IMR-90 (cell line): ENCODE data around the gene NDUFA13. TPM values are rescaled to one million over a fixed set of nuclear protein-coding genes. Genes with fewer than 3 reads are reported as not detected.

Experiments used
- ATAC-seq: fragments of 200-7000 bp; cut with Tn5 transposase; 2 replicates; pipeline ENCODE4 v1.9.1; 2020; ENCODE audit warnings: low read depth, mild to moderate bottlenecking, moderate library complexity
- BruUV-seq: library from RNA; stranded (reverse); fragments of 400-500 nt; replicated peaks from 2 replicates; lab custom pipeline; 2021; lab: Mats Ljungman, UMichigan
- CTCF ChIA-PET: fragments of 300-600 bp; formaldehyde crosslinking; extraction: SDS; loops from one replicate; lab custom pipeline; 2021; ENCODE audit warnings: antibody characterized with exemption; lab: Yijun Ruan, JAX
- POLR2A ChIA-PET: fragments of 300-600 bp; sonication (Branson Sonifier 250); formaldehyde crosslinking; loops from one replicate; lab custom pipeline; 2022; ENCODE audit warnings: antibody characterized with exemption; ENCODE audit not compliant: unreplicated experiment; lab: Charles Lee
- DNase-seq: peaks from one replicate; pipeline ENCODE4 v3.0.0; 2013
- H2AFZ ChIP-seq: replicated peaks from 2 replicates; pipeline ENCODE3; 2013; ENCODE audit warnings: low read length, mild to moderate bottlenecking; ENCODE audit not compliant: poor library complexity
- H2AK5ac ChIP-seq: 2 replicates; pipeline ENCODE4 v1.6.1; 2013; ENCODE audit warnings: low read depth, low read length, inconsistent platforms
- H2AK9ac ChIP-seq: replicated peaks from 2 replicates; pipeline ENCODE3; 2013; ENCODE audit warnings: mild to moderate bottlenecking, low read depth, low read length, moderate library complexity; ENCODE audit not compliant: poor library complexity
- H2BK120ac ChIP-seq: 2 replicates; pipeline ENCODE4 v1.6.1; 2013; ENCODE audit warnings: low read depth, low read length, inconsistent platforms
- H2BK15ac ChIP-seq: 3 replicates; pipeline ENCODE4 v1.6.1; 2013; ENCODE audit warnings: low read depth, low read length, inconsistent platforms
- H2BK20ac ChIP-seq: 2 replicates; pipeline ENCODE4 v1.6.1; 2013; ENCODE audit warnings: low read depth, mild to moderate bottlenecking, inconsistent platforms, low read length, moderate library complexity
- H2BK5ac ChIP-seq: 2 replicates; pipeline ENCODE4 v1.6.1; 2013; ENCODE audit warnings: mild to moderate bottlenecking, low read depth, low read length, inconsistent platforms; ENCODE audit not compliant: poor library complexity, severe bottlenecking
- H3K14ac ChIP-seq: replicated peaks from 2 replicates; pipeline ENCODE4 v1.6.1; 2013; ENCODE audit warnings: low read depth, low read length, inconsistent platforms
- H3K18ac ChIP-seq: 2 replicates; pipeline ENCODE4 v1.6.1; 2013; ENCODE audit warnings: low read depth, low read length, control low read depth
- H3K23ac ChIP-seq: 2 replicates; pipeline ENCODE4 v1.6.1; 2013; ENCODE audit warnings: low read depth, low read length, inconsistent platforms
- H3K27ac ChIP-seq: 2 replicates; pipeline ENCODE4 v1.5.1; 2013; ENCODE audit warnings: mild to moderate bottlenecking, control low read depth, low read length; ENCODE audit not compliant: insufficient read depth
- H3K27me3 ChIP-seq: 2 replicates; pipeline ENCODE4 v1.6.1; 2013; ENCODE audit warnings: low read length; ENCODE audit not compliant: control insufficient read depth, insufficient read depth
- H3K36me3 ChIP-seq: 2 replicates; pipeline ENCODE4 v1.6.1; 2013; ENCODE audit warnings: low read length, mixed read lengths; ENCODE audit not compliant: control insufficient read depth, insufficient read depth
- H3K4ac ChIP-seq: 2 replicates; pipeline ENCODE4 v1.6.1; 2013; ENCODE audit warnings: low read depth, low read length, inconsistent platforms
- H3K4me1 ChIP-seq: 2 replicates; pipeline ENCODE4 v1.6.1; 2013; ENCODE audit warnings: low read length, mixed read lengths; ENCODE audit not compliant: control insufficient read depth, insufficient read depth
- H3K4me2 ChIP-seq: 2 replicates; pipeline ENCODE4 v1.6.1; 2013; ENCODE audit warnings: low read depth, mild to moderate bottlenecking, control low read depth, low read length, moderate library complexity
- H3K4me3 ChIP-seq: 2 replicates; pipeline ENCODE4 v1.5.1; 2013; ENCODE audit warnings: low read depth, mild to moderate bottlenecking, control low read depth, low read length, moderate library complexity; ENCODE audit not compliant: insufficient read depth
- H3K56ac ChIP-seq: 2 replicates; pipeline ENCODE4 v1.6.1; 2013; ENCODE audit warnings: low read length, inconsistent platforms; ENCODE audit not compliant: insufficient read depth; ENCODE audit errors: extremely low read depth
- H3K79me1 ChIP-seq, 2 experiments: 2 replicates each; pipeline ENCODE4 v1.6.1; 2013; ENCODE audit warnings: low read length in 2 of 2, inconsistent platforms in 1 of 2, low read depth in 1 of 2
- H3K9ac ChIP-seq: 2 replicates; pipeline ENCODE4 v1.6.1; 2013; ENCODE audit warnings: low read depth, low read length, control low read depth
- H3K9me1 ChIP-seq: 2 replicates; pipeline ENCODE4 v1.6.1; 2013; ENCODE audit warnings: low read length, inconsistent platforms; ENCODE audit not compliant: insufficient read depth
- H3K9me3 ChIP-seq: 2 replicates; pipeline ENCODE4 v1.6.1; 2013; ENCODE audit warnings: low read length; ENCODE audit not compliant: control insufficient read depth, insufficient read depth
- H4K20me1 ChIP-seq: 2 replicates; pipeline ENCODE4 v1.6.1; 2013; ENCODE audit warnings: low read length, inconsistent platforms; ENCODE audit not compliant: insufficient read depth
- H4K5ac ChIP-seq: 2 replicates; pipeline ENCODE4 v1.6.1; 2013; ENCODE audit warnings: mild to moderate bottlenecking, low read depth, low read length, control low read depth
- H4K8ac ChIP-seq, 2 experiments: 2 replicates each; pipeline ENCODE4 v1.6.1; 2013; ENCODE audit warnings: low read depth in 2 of 2, low read length in 2 of 2, control low read depth in 1 of 2, inconsistent platforms in 1 of 2
- H4K91ac ChIP-seq: 2 replicates; pipeline ENCODE4 v1.6.1; 2013; ENCODE audit warnings: low read depth, low read length, inconsistent platforms; ENCODE audit not compliant: insufficient read depth
- CEBPB ChIP-seq: IDR thresholded peaks from 2 replicates; pipeline ENCODE4 v1.6.1; 2012; ENCODE audit warnings: low read depth, low read length, improper control_type of control experiment
- FOS ChIP-seq: fragments of 150-350 bp; IDR thresholded peaks from 2 replicates; pipeline ENCODE4 v1.6.1; 2016; ENCODE audit warnings: low read depth, low read length
- MAZ ChIP-seq: IDR thresholded peaks from 2 replicates; pipeline ENCODE4 v1.6.1; 2012; ENCODE audit warnings: low read depth, mild to moderate bottlenecking, low read length, improper control_type of control experiment, moderate library complexity, borderline replicate concordance
- NFE2L2 ChIP-seq: fragments of 150-350 bp; IDR thresholded peaks from 2 replicates; pipeline ENCODE4 v1.6.1; 2016; ENCODE audit warnings: low read depth, mild to moderate bottlenecking, low read length
- POLR2A ChIP-seq: IDR thresholded peaks from 2 replicates; pipeline ENCODE4 v1.6.1; 2012; ENCODE audit warnings: mild to moderate bottlenecking, low read depth, low read length
- RFX5 ChIP-seq: IDR thresholded peaks from 2 replicates; pipeline ENCODE4 v1.8.0; 2012; ENCODE audit warnings: low read depth, mild to moderate bottlenecking, low read length, moderate library complexity
- SMC3 ChIP-seq: fragments of 150-350 bp; IDR thresholded peaks from 2 replicates; pipeline ENCODE4 v1.6.1; 2016; ENCODE audit warnings: low read depth, mild to moderate bottlenecking, antibody characterized with exemption, low read length, moderate library complexity
- WGBS, 2 experiments: methylation state at CpG; one replicate each; pipeline versions ENCODE4 v1.1.5 to v1.1.7; 2013; ENCODE audit warnings: missing lambda C conversion rate in 2 of 2; ENCODE audit not compliant: insufficient read length in 1 of 2; ENCODE audit errors: extremely low coverage in 2 of 2; 5-methylcytosine and 5-hydroxymethylcytosine counted together
- dilution Hi-C: fragments of 300-500 bp; cut with HindIII; formaldehyde crosslinking; loops from one replicate; pipeline ENCODE4 v1.14.3; 2018; ENCODE audit warnings: low sequenced_read_pairs; ENCODE audit not compliant: unreplicated experiment
- in situ Hi-C: fragments of 300-500 bp; cut with MboI; formaldehyde crosslinking; loops from 3 replicates; pipeline ENCODE4 v1.14.3; 2019; ENCODE audit warnings: low sequenced_read_pairs, inconsistent platforms, mixed read lengths
- intact Hi-C: fragments of 100-400 bp; cut with micrococcal nuclease; formaldehyde crosslinking; loops from 2 replicates; pipeline ENCODE4 v1.10.0; 2022
- polyA plus RNA-seq, 3 experiments: library from polyadenylated mRNA; depleted of rRNA; stranded (reverse); fragments of >200 nt; gene quantifications; 2 replicates each; pipeline ENCODE4 v1.2.3, GENCODE V29; 2012; ENCODE audit warnings: low replicate concordance in 1 of 3
- total RNA-seq: library from RNA; depleted of rRNA; stranded (reverse); fragments of >200 nt; gene quantifications from 2 replicates; pipeline ENCODE4 v1.2.3, GENCODE V29; 2012
- TF ChIP-seq, protein P1 (sequence below): fragments of 150-350 bp; IDR thresholded peaks from 2 replicates; pipeline ENCODE4 v1.6.1; 2017; ENCODE audit warnings: mild to moderate bottlenecking, antibody characterized with exemption, low read length, low read depth
- TF ChIP-seq, protein P2 (sequence below): fragments of 150-350 bp; IDR thresholded peaks from 2 replicates; pipeline ENCODE4 v1.6.1; 2016; ENCODE audit warnings: low read depth, mild to moderate bottlenecking, low read length, moderate library complexity, borderline replicate concordance
- TF ChIP-seq, protein P3 (sequence below): conservative IDR thresholded peaks from 2 replicates; pipeline ENCODE4 v1.5.1; 2012; ENCODE audit warnings: mild to moderate bottlenecking, low read depth, low read length, improper control_type of control experiment

Gene NDUFA13
- total and polyA plus RNA-seq, 2 of the 4 experiments (the other 2 are of a cell fraction), result 30.6 to 667 TPM

DNA sequence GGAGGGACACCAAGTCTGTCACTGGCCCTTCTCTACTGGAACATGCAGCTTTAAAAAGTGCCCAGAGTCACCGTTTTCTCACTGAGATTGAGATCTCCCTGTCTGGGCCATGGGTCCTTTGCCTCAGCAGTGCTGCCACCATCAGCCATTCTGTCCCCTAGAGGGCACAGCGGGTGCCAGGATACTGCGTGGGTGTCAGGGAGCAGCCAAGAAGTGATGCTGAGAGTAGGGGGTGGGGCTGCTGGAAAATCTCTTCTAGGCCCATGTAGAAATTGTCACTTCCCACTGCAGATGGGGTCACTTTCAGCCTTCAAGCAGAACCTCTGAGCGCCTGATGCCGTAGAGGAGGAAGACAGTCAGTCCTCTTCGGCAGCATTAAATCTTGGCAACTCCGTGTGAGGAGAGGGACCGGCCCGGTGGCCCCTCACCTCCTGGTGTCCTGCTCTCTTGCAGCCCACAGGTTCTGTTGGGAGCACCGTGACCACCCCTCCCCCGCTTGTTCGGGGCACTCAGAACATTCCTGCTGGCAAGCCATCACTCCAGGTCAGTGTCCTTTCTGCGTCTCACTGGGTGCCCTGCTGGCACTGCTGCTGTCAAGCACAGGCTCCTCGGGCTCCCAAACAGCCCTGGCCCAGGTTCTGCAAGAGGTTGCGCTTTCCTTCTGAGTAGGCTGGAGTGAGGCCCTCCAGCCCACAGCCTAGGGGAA, 22.0 kb upstream of the NDUFA13 start:
- no peak for ATAC-seq
- WGBS, 2 experiments, result 94% methylated on average over 8 of the region's 15 CpGs; no CpG with 5 or more reads in 1 of the 2 experiments
- dilution Hi-C loops, result no loop called here

More for the DNA sequence above, 22.0 kb upstream of the NDUFA13 start:
- no peaks in the 10 kb centered on the region for H3K9me3 ChIP-seq
- no peak overlapping the region for H2AK9ac ChIP-seq
- no peak overlapping the region for H3K18ac ChIP-seq
- DNase-seq, result no peak
- POLR2A ChIA-PET, result no interaction called here
- H2BK120ac ChIP-seq, result no peak overlapping the region
- no peak overlapping the region for H2BK15ac ChIP-seq
- BruUV-seq, result no TSS peak
- H4K8ac ChIP-seq, result no peak overlapping the region
- no peak overlapping the region for H3K4me3 ChIP-seq
- no peak overlapping the region for H2BK5ac ChIP-seq
- no peak overlapping the region for H2BK20ac ChIP-seq
- H3K36me3 ChIP-seq, result peaks cover 54% of the 10 kb centered on the region
- CTCF ChIA-PET, result no interaction called here
- no peak overlapping the region for H3K23ac ChIP-seq
- peaks cover 6% of the 10 kb centered on the region for H4K20me1 ChIP-seq
- H3K9ac ChIP-seq, result no peak overlapping the region
- peaks cover 23 to 70% of the 10 kb centered on the region in 2 experiments for H3K79me1 ChIP-seq
- H2AFZ ChIP-seq, result no peak overlapping the region
- H4K5ac ChIP-seq, result no peak overlapping the region
- H3K4me1 ChIP-seq, result peaks cover 13% of the 10 kb centered on the region
- no peak overlapping the region for H3K27ac ChIP-seq
- no peak overlapping the region for H3K56ac ChIP-seq
- no peak overlapping the region for H3K4me2 ChIP-seq
- intact Hi-C loops (no loop called here), in situ Hi-C loops (loop anchor here (5.0 kb wide), 1 partner anchor 127 kb away; no protein-coding TSS in a partner anchor)
- H3K27me3 ChIP-seq, result no peaks in the 10 kb centered on the region
- H2AK5ac ChIP-seq, result no peak overlapping the region
- H4K91ac ChIP-seq, result no peak overlapping the region
- no peak overlapping the region for H3K4ac ChIP-seq
- no peak overlapping the region for H3K14ac ChIP-seq
- no peak for TF ChIP-seq CEBPB
- TF ChIP-seq, protein P1, sequence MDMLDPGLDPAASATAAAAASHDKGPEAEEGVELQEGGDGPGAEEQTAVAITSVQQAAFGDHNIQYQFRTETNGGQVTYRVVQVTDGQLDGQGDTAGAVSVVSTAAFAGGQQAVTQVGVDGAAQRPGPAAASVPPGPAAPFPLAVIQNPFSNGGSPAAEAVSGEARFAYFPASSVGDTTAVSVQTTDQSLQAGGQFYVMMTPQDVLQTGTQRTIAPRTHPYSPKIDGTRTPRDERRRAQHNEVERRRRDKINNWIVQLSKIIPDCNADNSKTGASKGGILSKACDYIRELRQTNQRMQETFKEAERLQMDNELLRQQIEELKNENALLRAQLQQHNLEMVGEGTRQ, result no peak
- TF ChIP-seq, protein P2, sequence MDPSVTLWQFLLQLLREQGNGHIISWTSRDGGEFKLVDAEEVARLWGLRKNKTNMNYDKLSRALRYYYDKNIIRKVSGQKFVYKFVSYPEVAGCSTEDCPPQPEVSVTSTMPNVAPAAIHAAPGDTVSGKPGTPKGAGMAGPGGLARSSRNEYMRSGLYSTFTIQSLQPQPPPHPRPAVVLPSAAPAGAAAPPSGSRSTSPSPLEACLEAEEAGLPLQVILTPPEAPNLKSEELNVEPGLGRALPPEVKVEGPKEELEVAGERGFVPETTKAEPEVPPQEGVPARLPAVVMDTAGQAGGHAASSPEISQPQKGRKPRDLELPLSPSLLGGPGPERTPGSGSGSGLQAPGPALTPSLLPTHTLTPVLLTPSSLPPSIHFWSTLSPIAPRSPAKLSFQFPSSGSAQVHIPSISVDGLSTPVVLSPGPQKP, result no peak
- TF ChIP-seq FOS, result no peak
- TF ChIP-seq RFX5, result no peak
- TF ChIP-seq, protein P3, sequence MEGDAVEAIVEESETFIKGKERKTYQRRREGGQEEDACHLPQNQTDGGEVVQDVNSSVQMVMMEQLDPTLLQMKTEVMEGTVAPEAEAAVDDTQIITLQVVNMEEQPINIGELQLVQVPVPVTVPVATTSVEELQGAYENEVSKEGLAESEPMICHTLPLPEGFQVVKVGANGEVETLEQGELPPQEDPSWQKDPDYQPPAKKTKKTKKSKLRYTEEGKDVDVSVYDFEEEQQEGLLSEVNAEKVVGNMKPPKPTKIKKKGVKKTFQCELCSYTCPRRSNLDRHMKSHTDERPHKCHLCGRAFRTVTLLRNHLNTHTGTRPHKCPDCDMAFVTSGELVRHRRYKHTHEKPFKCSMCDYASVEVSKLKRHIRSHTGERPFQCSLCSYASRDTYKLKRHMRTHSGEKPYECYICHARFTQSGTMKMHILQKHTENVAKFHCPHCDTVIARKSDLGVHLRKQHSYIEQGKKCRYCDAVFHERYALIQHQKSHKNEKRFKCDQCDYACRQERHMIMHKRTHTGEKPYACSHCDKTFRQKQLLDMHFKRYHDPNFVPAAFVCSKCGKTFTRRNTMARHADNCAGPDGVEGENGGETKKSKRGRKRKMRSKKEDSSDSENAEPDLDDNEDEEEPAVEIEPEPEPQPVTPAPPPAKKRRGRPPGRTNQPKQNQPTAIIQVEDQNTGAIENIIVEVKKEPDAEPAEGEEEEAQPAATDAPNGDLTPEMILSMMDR, result no peak
- TF ChIP-seq POLR2A, result no peak
- no peak for TF ChIP-seq NFE2L2
- TF ChIP-seq SMC3, result no peak
- TF ChIP-seq MAZ, result no peak
- H3K9me1 ChIP-seq, result 0 out of 2 replicates have a peak, but pooled peaks cover 4% of the 10 kb centered on the region
